Eye (tissue), 1 donor: ENCODE measurements around the gene CHRNG.
A peak's percentile ranks its signal among the peaks of the same experiment; 100 is the strongest.

Source experiments
- DNase-seq: peaks from one replicate; pipeline ENCODE4 v3.0.0-alpha.2; 2015

CHRNG gene

GRCh38 chr2:232539298-232540231 lies at the start of gene CHRNG:
TSS of gene CHRNG (plus strand) at chr2:232539692. CDS start at chr2:232539748, 56 bp downstream.
- DNase-seq = peak; percentile 26

- peak; percentile 48 for DNase-seq
Observed at GRCh38 chr2:232490221-232491138, 49.0 kb upstream of the CHRNG start.

- DNase-seq = no peak
Observed at GRCh38 chr2:232491139-232491780, 48.2 kb upstream of the CHRNG start.

- no peak for DNase-seq
Observed at GRCh38 chr2:232492236-232492848, 47.1 kb upstream of the CHRNG start.

GRCh38 chr2:232492963-232493700 lies 46.4 kb upstream of the CHRNG start:
- no peak for DNase-seq

GRCh38 chr2:232493701-232494474 lies 45.6 kb upstream of the CHRNG start:
- DNase-seq = peak; percentile 71

GRCh38 chr2:232494542-232494941 lies 45.0 kb upstream of the CHRNG start:
- DNase-seq = no peak

GRCh38 chr2:232495292-232495691 lies 44.2 kb upstream of the CHRNG start:
- no peak for DNase-seq

- peak; percentile 50 for DNase-seq
Observed at GRCh38 chr2:232496501-232497270, 42.8 kb upstream of the CHRNG start.

GRCh38 chr2:232497348-232497747 lies 42.1 kb upstream of the CHRNG start:
- DNase-seq = peak; percentile 46

- DNase-seq = no peak
Observed at GRCh38 chr2:232498452-232498851, 41.0 kb upstream of the CHRNG start.

GRCh38 chr2:232501331-232501771 lies 38.1 kb upstream of the CHRNG start:
- DNase-seq = peak; percentile 36

GRCh38 chr2:232501794-232502390 lies 37.6 kb upstream of the CHRNG start:
- DNase-seq = no peak

GRCh38 chr2:232502511-232502910 lies 37.0 kb upstream of the CHRNG start:
- DNase-seq = peak; percentile 77

GRCh38 chr2:232502911-232503808 lies 36.3 kb upstream of the CHRNG start:
- DNase-seq = peak; percentile 89

GRCh38 chr2:232503809-232504323 lies 35.6 kb upstream of the CHRNG start:
- DNase-seq = peak; percentile 81

GRCh38 chr2:232504438-232504837 lies 35.1 kb upstream of the CHRNG start:
- DNase-seq = peak; percentile 74

GRCh38 chr2:232505856-232506255 lies 33.6 kb upstream of the CHRNG start:
- peak; percentile 74 for DNase-seq
